ENCODE measurements around the gene DOCK1. TPM values are rescaled to one million over a fixed set of nuclear protein-coding genes. Genes with fewer than 3 reads are reported as not detected.

The DOCK1 gene
- polyA plus RNA-seq, 1 donor from 2014 or later, result 2.7 TPM

DNA sequence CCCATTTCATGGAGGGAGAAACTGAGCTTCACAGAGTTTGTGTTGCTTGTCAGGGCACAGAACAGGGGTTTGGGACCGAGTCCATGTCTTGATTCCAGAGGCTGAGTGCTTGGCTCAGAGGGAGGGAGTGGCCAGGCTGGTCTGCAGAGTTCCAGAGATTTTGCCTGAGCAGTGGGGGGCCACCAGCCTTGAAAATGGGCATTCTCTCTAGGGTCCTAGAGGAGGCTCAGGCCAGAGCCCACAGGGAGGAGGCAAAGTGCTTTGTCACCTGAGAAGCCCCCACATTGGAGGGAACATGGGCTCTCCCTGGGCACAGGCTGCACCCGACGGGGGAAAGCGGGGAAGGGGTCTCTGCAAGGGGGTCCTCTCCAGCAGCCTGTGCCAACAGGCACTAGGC lies 51.5 kb downstream of the DOCK1 start:
- TF ChIP-seq, protein P1, sequence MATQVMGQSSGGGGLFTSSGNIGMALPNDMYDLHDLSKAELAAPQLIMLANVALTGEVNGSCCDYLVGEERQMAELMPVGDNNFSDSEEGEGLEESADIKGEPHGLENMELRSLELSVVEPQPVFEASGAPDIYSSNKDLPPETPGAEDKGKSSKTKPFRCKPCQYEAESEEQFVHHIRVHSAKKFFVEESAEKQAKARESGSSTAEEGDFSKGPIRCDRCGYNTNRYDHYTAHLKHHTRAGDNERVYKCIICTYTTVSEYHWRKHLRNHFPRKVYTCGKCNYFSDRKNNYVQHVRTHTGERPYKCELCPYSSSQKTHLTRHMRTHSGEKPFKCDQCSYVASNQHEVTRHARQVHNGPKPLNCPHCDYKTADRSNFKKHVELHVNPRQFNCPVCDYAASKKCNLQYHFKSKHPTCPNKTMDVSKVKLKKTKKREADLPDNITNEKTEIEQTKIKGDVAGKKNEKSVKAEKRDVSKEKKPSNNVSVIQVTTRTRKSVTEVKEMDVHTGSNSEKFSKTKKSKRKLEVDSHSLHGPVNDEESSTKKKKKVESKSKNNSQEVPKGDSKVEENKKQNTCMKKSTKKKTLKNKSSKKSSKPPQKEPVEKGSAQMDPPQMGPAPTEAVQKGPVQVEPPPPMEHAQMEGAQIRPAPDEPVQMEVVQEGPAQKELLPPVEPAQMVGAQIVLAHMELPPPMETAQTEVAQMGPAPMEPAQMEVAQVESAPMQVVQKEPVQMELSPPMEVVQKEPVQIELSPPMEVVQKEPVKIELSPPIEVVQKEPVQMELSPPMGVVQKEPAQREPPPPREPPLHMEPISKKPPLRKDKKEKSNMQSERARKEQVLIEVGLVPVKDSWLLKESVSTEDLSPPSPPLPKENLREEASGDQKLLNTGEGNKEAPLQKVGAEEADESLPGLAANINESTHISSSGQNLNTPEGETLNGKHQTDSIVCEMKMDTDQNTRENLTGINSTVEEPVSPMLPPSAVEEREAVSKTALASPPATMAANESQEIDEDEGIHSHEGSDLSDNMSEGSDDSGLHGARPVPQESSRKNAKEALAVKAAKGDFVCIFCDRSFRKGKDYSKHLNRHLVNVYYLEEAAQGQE (IDR thresholded peaks at IDR 0.05; ENCODE audit: borderline replicate concordance), result no peak
- TF ChIP-seq RAD21 (conservative IDR thresholded peaks at IDR 0.05), result no peak
- TF ChIP-seq POLR2AphosphoS5 (IDR thresholded peaks at IDR 0.05), result no peak
- no peak for TF ChIP-seq TAF1 (IDR thresholded peaks at IDR 0.05; ENCODE audit: low read depth)
- no peak for TF ChIP-seq SMC3 (conservative IDR thresholded peaks at IDR 0.05; ENCODE audit: poor library complexity)
- TF ChIP-seq, protein P2, sequence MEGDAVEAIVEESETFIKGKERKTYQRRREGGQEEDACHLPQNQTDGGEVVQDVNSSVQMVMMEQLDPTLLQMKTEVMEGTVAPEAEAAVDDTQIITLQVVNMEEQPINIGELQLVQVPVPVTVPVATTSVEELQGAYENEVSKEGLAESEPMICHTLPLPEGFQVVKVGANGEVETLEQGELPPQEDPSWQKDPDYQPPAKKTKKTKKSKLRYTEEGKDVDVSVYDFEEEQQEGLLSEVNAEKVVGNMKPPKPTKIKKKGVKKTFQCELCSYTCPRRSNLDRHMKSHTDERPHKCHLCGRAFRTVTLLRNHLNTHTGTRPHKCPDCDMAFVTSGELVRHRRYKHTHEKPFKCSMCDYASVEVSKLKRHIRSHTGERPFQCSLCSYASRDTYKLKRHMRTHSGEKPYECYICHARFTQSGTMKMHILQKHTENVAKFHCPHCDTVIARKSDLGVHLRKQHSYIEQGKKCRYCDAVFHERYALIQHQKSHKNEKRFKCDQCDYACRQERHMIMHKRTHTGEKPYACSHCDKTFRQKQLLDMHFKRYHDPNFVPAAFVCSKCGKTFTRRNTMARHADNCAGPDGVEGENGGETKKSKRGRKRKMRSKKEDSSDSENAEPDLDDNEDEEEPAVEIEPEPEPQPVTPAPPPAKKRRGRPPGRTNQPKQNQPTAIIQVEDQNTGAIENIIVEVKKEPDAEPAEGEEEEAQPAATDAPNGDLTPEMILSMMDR (IDR thresholded peaks at IDR 0.05; ENCODE audit: poor library complexity, severe bottlenecking), result no peak
- TF ChIP-seq EZH2 (IDR thresholded peaks at IDR 0.05; ENCODE audit: borderline replicate concordance, insufficient read depth, low read length, poor library complexity, severe bottlenecking), result no peak
- TF ChIP-seq MXI1 (conservative IDR thresholded peaks at IDR 0.05; ENCODE audit: poor library complexity, severe bottlenecking), result no peak
- TF ChIP-seq EP300 (conservative IDR thresholded peaks at IDR 0.05; ENCODE audit: poor library complexity, severe bottlenecking), result no peak
- Histone ChIP-seq H4K20me1 (ENCODE audit: insufficient read depth) (no peaks in the 10 kb centered on the region), H3K9ac (ENCODE audit: low read length) (no peak overlapping the region)

DNA sequence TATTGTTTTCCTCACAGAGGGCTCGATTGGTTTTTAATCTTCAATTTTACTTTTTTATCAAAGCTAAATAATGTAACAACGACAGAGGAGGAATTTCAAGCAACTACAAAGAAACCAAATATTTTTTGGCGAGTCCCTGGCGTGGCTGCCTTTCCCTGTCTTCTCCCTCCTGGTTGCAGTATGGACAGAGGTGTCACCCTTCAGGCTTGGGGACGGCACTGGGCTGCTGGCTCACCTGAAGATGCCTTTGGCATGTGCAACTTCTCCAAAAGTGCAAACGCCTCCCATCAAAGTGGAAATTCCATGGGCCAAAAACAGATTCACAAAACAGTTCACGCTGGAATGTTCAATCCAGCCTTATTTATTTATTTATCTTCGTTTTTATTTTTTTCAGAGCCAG lies 51.9 kb downstream of the DOCK1 start:
- H3K9me2 ChIP-seq (ENCODE audit: insufficient read depth, low read length), result no peaks in the 10 kb centered on the region
- no peak overlapping the region for H3K4me2 ChIP-seq (ENCODE audit: low read length)
- H3K27me3 ChIP-seq (ENCODE audit: insufficient read depth, low read depth, low read length), result no peaks in the 10 kb centered on the region
- H4K20me1 ChIP-seq (ENCODE audit: insufficient read depth), result no peaks in the 10 kb centered on the region
- H3K27ac ChIP-seq (ENCODE audit: low read length), result no peak overlapping the region
- no peak overlapping the region for H3K4me3 ChIP-seq (ENCODE audit: low read length)
- no peaks in the 10 kb centered on the region for H3K9me3 ChIP-seq (ENCODE audit: low read length)
- H3F3A ChIP-seq (ENCODE audit: insufficient read depth, low read length, poor library complexity, severe bottlenecking), result no peaks in the 10 kb centered on the region
- TF ChIP-seq EP300 (conservative IDR thresholded peaks at IDR 0.05; ENCODE audit: poor library complexity, severe bottlenecking) (no peak), TAF1 (IDR thresholded peaks at IDR 0.05; ENCODE audit: low read depth) (no peak), POLR2AphosphoS5 (IDR thresholded peaks at IDR 0.05) (no peak), MXI1 (conservative IDR thresholded peaks at IDR 0.05; ENCODE audit: poor library complexity, severe bottlenecking) (no peak), EZH2 (IDR thresholded peaks at IDR 0.05; ENCODE audit: borderline replicate concordance, insufficient read depth, low read length, poor library complexity, severe bottlenecking) (no peak), SMC3 (conservative IDR thresholded peaks at IDR 0.05; ENCODE audit: poor library complexity) (no peak)
- TF ChIP-seq, protein P2 (IDR thresholded peaks at IDR 0.05; ENCODE audit: poor library complexity, severe bottlenecking), result no peak
- no peaks in the 10 kb centered on the region for H3K36me3 ChIP-seq (ENCODE audit: insufficient read depth, low read length)
- no peak overlapping the region for H3K9ac ChIP-seq (ENCODE audit: low read length)
- H2AFZ ChIP-seq (ENCODE audit: low read depth, low read length), result no peak overlapping the region
- no peaks in the 10 kb centered on the region for H3K79me2 ChIP-seq (replicated peaks; ENCODE audit: insufficient read depth, low read length)

More for the DNA sequence above, 51.5 kb downstream of the DOCK1 start:
- Histone ChIP-seq H3K36me3 (ENCODE audit: insufficient read depth, low read length) (no peaks in the 10 kb centered on the region), H2AFZ (ENCODE audit: low read depth, low read length) (no peak overlapping the region), H3K4me3 (ENCODE audit: low read length) (no peak overlapping the region), H3K27ac (ENCODE audit: low read length) (no peak overlapping the region), H3K4me2 (ENCODE audit: low read length) (no peak overlapping the region), H3K27me3 (ENCODE audit: insufficient read depth, low read depth, low read length) (no peaks in the 10 kb centered on the region), H3K79me2 (replicated peaks; ENCODE audit: insufficient read depth, low read length) (no peaks in the 10 kb centered on the region), H3K9me2 (ENCODE audit: insufficient read depth, low read length) (no peaks in the 10 kb centered on the region), H3F3A (ENCODE audit: insufficient read depth, low read length, poor library complexity, severe bottlenecking) (no peaks in the 10 kb centered on the region), H3K9me3 (ENCODE audit: low read length) (no peaks in the 10 kb centered on the region)

Data from neural cell (in vitro differentiated cells).